ENCODE measurements around the gene COQ5. TPM values are rescaled to one million over a fixed set of nuclear protein-coding genes. Genes with fewer than 3 reads are reported as not detected.

Gene COQ5
- total and polyA plus RNA-seq, 2 of the 4 experiments (the other 2 are of a cell fraction) = 21.6 to 25.1 TPM

- ChIA-PET CTCF (no interaction called here), POLR2A (ENCODE audit: unreplicated experiment) (no interaction called here)
- H3K79me1 ChIP-seq (ENCODE audit: low read depth in 1 of 2, low read length in 2 of 2) = peaks cover 18 to 31% of the 10 kb centered on the region in 2 experiments; a peak in 3 of 4 replicates
- no peak overlapping the region for H3K4me3 ChIP-seq (ENCODE audit: insufficient read depth, low read depth, low read length)
- H3K36me3 ChIP-seq (ENCODE audit: control insufficient read depth, insufficient read depth, low read length) = peaks cover 8% of the 10 kb centered on the region; the same call in 1 of the 2 replicates
- H4K91ac ChIP-seq (ENCODE audit: insufficient read depth, low read depth, low read length) = no peak overlapping the region
- no peaks in the 10 kb centered on the region for H4K20me1 ChIP-seq (ENCODE audit: insufficient read depth, low read length)
- no peaks in the 10 kb centered on the region for H3K9me3 ChIP-seq (ENCODE audit: control insufficient read depth, insufficient read depth, low read length)
- H3K4me2 ChIP-seq (ENCODE audit: low read depth, low read length) = no peak overlapping the region
- no peak overlapping the region for H2AFZ ChIP-seq (replicated peaks; ENCODE audit: low read length, poor library complexity)
- no peak overlapping the region for H2BK15ac ChIP-seq (ENCODE audit: low read depth, low read length)
- no peak overlapping the region for H3K18ac ChIP-seq (ENCODE audit: low read depth, low read length)
- H3K27me3 ChIP-seq (ENCODE audit: control insufficient read depth, insufficient read depth, low read length) = no peaks in the 10 kb centered on the region
- WGBS, 2 experiments (ENCODE audit: extremely low coverage in 2 of 2, insufficient read length in 1 of 2) = no CpG with 5 or more reads among the region's 1 CpG
- H3K56ac ChIP-seq (ENCODE audit: extremely low read depth, insufficient read depth, low read length) = no peak overlapping the region
- no peak overlapping the region for H3K9ac ChIP-seq (ENCODE audit: low read depth, low read length)
- DNase-seq (no peak), ATAC-seq (ENCODE audit: low read depth) (no peak)
- no peak overlapping the region for H3K23ac ChIP-seq (ENCODE audit: low read depth, low read length)
- no peak overlapping the region for H3K4ac ChIP-seq (ENCODE audit: low read depth, low read length)
- dilution Hi-C loops (cut with HindIII; ENCODE audit: low sequenced_read_pairs, unreplicated experiment) (no loop called here), intact Hi-C loops (cut with micrococcal nuclease) (no loop called here), in situ Hi-C loops (cut with MboI; ENCODE audit: low sequenced_read_pairs) (no loop called here)
- TF ChIP-seq MAZ (IDR thresholded peaks at IDR 0.05; ENCODE audit: borderline replicate concordance, low read depth, low read length) (no peak), CEBPB (IDR thresholded peaks at IDR 0.05; ENCODE audit: low read depth, low read length) (no peak), RCOR1 (IDR thresholded peaks at IDR 0.05; ENCODE audit: insufficient replicate concordance, low read length) (no peak), USF2 (IDR thresholded peaks at IDR 0.05; ENCODE audit: low read depth, low read length) (no peak), POLR2A (IDR thresholded peaks at IDR 0.05; ENCODE audit: low read depth, low read length) (no peak), ELK1 (IDR thresholded peaks at IDR 0.05; ENCODE audit: borderline replicate concordance, low read depth, low read length) (no peak), BHLHE40 (IDR thresholded peaks at IDR 0.05; ENCODE audit: low read depth, low read length) (no peak), NFE2L2 (IDR thresholded peaks at IDR 0.05; ENCODE audit: low read depth, low read length) (no peak)
- no peak overlapping the region for H2AK5ac ChIP-seq (ENCODE audit: low read depth, low read length)
- BruUV-seq (replicated peaks) = no TSS peak
- H3K9me1 ChIP-seq (ENCODE audit: insufficient read depth, low read length) = peaks cover 8% of the 10 kb centered on the region; the same call in 1 of the 2 replicates
- H3K14ac ChIP-seq (replicated peaks; ENCODE audit: low read depth, low read length) = no peak overlapping the region
- no peak overlapping the region for H2BK5ac ChIP-seq (ENCODE audit: low read depth, low read length, poor library complexity, severe bottlenecking)
- no peak overlapping the region for H2BK120ac ChIP-seq (ENCODE audit: low read depth, low read length)
- H3K4me1 ChIP-seq (ENCODE audit: control insufficient read depth, insufficient read depth, low read length) = no peaks in the 10 kb centered on the region; the same call in 1 of the 2 replicates
- H4K8ac ChIP-seq (ENCODE audit: low read depth in 2 of 2, low read length in 2 of 2) = no peak overlapping the region
- H3K27ac ChIP-seq (ENCODE audit: insufficient read depth, low read length) = no peak overlapping the region
- no peak overlapping the region for H2BK20ac ChIP-seq (ENCODE audit: low read depth, low read length)
- H4K5ac ChIP-seq (ENCODE audit: low read depth, low read length) = no peak overlapping the region
- no peak overlapping the region for H2AK9ac ChIP-seq (replicated peaks; ENCODE audit: low read depth, low read length, poor library complexity)
Measured at GRCh38 chr12:120479458-120479857, 49.5 kb downstream of the COQ5 start.
